ENCODE measurements around the gene L1CAM.

L1CAM gene

GRCh38 chrX:153870288-153870690 lies 15.7 kb downstream of the L1CAM start:
- no peak overlapping the region for H3K4me3 ChIP-seq (ENCODE audit: low read length)

DNA sequence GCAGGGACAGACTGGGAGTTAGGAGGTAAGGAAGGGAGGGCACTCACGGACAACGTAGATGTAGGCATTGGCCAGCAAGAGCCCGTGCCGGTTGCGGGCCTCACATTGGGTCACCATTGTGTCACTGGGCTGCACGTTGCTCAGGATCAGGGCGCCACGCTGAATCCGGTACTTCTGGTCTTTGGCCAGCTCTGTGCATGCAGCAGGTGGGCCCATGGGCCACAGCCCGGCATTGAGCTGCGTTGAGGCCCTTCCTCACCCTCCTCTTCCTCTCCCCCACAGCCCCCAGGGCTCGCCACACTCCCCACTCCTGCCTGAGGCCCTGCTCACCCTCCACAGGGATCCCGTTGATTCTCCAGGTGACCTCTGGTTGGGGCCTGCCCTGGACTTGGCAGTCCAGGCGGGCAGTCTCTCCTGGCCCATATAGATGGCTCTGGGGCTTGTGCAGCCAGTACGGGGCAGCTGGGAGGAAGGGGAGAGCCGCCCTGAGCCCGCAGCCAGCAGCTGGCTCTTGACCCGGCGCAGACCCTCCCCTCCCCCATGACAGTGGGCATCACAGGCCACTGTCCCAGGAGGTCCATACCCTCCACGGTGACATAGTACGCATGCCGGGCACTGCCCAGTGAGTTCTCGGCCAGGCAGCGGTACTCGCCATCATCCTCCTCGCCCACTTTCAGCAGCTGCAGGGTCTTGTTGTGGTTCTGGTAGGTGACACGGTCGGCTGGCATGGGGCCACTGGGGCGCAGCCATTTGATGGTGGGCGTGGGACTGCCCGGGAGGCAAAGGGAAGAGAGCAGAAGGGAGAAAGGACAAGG lies 16.3 kb downstream of the L1CAM start:
- H3K4me3 ChIP-seq (ENCODE audit: low read length) = no peak overlapping the region
- no peak for TF ChIP-seq ZNF274 (IDR thresholded peaks at IDR 0.05; ENCODE audit: low read depth, low read length)

More at GRCh38 chrX:153870288-153870690, 15.7 kb downstream of the L1CAM start:
- TF ChIP-seq ZNF274 (IDR thresholded peaks at IDR 0.05; ENCODE audit: low read depth, low read length) = no peak

DNA sequence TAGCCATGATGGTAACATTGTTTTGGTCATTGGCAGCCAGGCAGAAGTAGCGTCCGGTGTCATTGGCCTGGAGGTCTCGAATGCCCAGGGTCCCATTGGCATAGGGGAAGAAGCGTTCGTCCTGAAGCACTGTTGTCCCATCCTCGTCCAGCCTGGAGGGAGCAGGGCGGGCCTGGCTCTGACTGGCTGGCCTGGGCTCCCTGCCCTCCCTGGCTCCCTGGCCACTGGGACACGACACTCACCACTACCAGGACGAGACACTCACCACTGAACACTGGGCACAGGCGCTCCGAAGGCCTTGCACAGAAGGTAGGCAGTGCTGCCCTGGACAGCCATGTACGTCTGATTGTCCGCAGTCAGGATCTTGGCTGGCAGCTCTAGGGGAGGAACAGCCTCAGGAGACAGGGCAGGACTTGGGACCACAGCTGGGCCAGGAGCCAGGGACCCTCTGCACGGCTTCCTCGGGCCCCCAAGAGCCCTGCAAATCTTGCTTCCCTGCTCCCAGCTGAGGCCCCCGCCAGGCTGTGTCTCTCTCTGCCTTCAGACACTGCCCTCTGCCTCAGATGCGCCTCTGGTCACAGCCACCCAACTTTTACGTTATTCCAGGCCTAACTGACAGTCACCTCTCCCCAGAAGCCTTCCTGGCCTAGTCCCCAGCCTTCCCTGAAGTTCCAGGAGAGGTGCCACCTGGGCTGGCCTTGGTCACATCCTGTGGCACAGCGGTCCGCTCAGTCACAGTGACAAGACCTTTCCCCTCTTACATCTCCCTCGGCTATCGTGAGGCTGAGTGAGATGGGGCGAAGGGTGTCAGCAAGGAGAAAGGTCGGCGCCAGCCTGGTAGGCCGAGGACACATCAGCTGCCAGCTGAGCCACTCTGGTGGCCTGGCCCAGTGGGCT lies 17.1 kb downstream of the L1CAM start:
- no peak for TF ChIP-seq ZNF274 (IDR thresholded peaks at IDR 0.05; ENCODE audit: low read depth, low read length)
- no peak overlapping the region for H3K4me3 ChIP-seq (ENCODE audit: low read length)

- no peak for TF ChIP-seq ZNF274 (IDR thresholded peaks at IDR 0.05; ENCODE audit: low read depth, low read length)
- H3K4me3 ChIP-seq (ENCODE audit: low read length) = no peak overlapping the region
Measured at GRCh38 chrX:153867671-153868070, 18.3 kb downstream of the L1CAM start.

GRCh38 chrX:153867139-153867538 lies 18.8 kb downstream of the L1CAM start:
- no peak overlapping the region for H3K4me3 ChIP-seq (ENCODE audit: low read length)
- no peak for TF ChIP-seq ZNF274 (IDR thresholded peaks at IDR 0.05; ENCODE audit: low read depth, low read length)

GRCh38 chrX:153866302-153867019 lies 19.5 kb downstream of the L1CAM start:
- no peak for TF ChIP-seq ZNF274 (IDR thresholded peaks at IDR 0.05; ENCODE audit: low read depth, low read length)
- no peak overlapping the region for H3K4me3 ChIP-seq (ENCODE audit: low read length)

DNA sequence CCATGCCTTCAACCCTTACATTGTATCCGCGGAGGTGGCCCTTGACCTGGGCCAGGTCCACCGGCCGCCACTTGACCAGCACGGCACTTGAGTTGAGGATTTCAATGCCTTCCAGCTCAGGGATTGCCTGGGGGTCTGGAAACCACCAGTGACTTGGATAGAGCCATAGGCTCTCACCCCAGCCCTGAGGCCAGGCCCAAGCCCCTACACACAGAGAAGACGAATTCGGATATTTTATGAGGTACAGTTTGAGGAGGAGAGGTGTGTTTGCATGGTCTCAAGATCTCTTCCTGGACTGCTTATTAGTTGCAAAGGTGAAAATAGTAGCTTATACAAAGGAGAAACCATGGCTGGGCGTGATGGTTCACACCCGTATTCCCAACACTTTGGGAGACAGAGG lies 20.3 kb downstream of the L1CAM start:
- H3K4me3 ChIP-seq (ENCODE audit: low read length) = no peak overlapping the region
- no peak for TF ChIP-seq ZNF274 (IDR thresholded peaks at IDR 0.05; ENCODE audit: low read depth, low read length)

DNA sequence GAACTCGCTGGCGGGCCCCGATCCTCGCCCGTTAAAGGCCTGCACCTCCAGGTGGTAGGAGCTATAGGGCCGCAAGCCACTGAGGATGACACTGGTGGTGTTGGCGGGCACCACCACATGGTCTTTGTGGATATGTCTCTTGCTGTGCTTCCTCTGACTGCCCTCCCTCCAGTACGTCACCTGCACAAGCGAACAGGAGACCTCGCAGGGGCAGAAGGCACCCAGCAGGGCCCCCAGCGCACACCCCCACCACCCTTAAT lies 20.7 kb downstream of the L1CAM start:
- TF ChIP-seq ZNF274 (IDR thresholded peaks at IDR 0.05; ENCODE audit: low read depth, low read length) = no peak
- H3K4me3 ChIP-seq (ENCODE audit: low read length) = no peak overlapping the region

GRCh38 chrX:153864561-153865320 lies 21.2 kb downstream of the L1CAM start:
- no peak overlapping the region for H3K4me3 ChIP-seq (ENCODE audit: low read length)
- TF ChIP-seq ZNF274 (IDR thresholded peaks at IDR 0.05; ENCODE audit: low read depth, low read length) = no peak

GRCh38 chrX:153864101-153864500 lies 21.9 kb downstream of the L1CAM start:
- no peak overlapping the region for H3K4me3 ChIP-seq (ENCODE audit: low read length)
- TF ChIP-seq ZNF274 (IDR thresholded peaks at IDR 0.05; ENCODE audit: low read depth, low read length) = no peak

- TF ChIP-seq ZNF274 (IDR thresholded peaks at IDR 0.05; ENCODE audit: low read depth, low read length) = no peak
- no peak overlapping the region for H3K4me3 ChIP-seq (ENCODE audit: low read length)
Measured at GRCh38 chrX:153863251-153863991, 22.6 kb downstream of the L1CAM start.

- TF ChIP-seq ZNF274 (IDR thresholded peaks at IDR 0.05; ENCODE audit: low read depth, low read length) = no peak
- no peak overlapping the region for H3K4me3 ChIP-seq (ENCODE audit: low read length)
Measured at GRCh38 chrX:153862369-153863250, 23.4 kb downstream of the L1CAM start.

All from GM08714 (cell line).